GM23338 (cell line): ENCODE measurements around the gene PPP6R2. TPM values are rescaled to one million over a fixed set of nuclear protein-coding genes. Genes with fewer than 3 reads are reported as not detected.

ENCODE experiments used
- ATAC-seq: fragments of 200-7000 bp; cut with Tn5 transposase; 3 replicates; pipeline ENCODE4 v1.9.1; 2020
- DNase-seq: peaks from one replicate; pipeline ENCODE4 v3.0.0-alpha.2; 2015; ENCODE audit warnings: low spot score
- H2AFZ ChIP-seq: fragments of 200-600 bp; sonication (generic); 2 replicates; pipeline ENCODE4 v1.8.0; 2016; ENCODE audit warnings: antibody characterized with exemption, mild to moderate bottlenecking, moderate library complexity
- H3F3A ChIP-seq: fragments of 200-600 bp; sonication (generic); replicated peaks from 2 replicates; pipeline ENCODE4 v1.8.0; 2017; ENCODE audit warnings: antibody characterized with exemption, mixed run types, low read depth
- H3K27ac ChIP-seq: fragments of 200-600 bp; sonication (generic); 2 replicates; pipeline ENCODE4 v1.6.1; 2016; ENCODE audit warnings: low read depth
- H3K27me3 ChIP-seq: fragments of 200-600 bp; sonication (generic); 2 replicates; pipeline ENCODE4 v1.8.0; 2016; ENCODE audit warnings: mild to moderate bottlenecking, mixed run types, moderate library complexity; ENCODE audit not compliant: insufficient read depth
- H3K36me3 ChIP-seq: fragments of 200-600 bp; sonication (generic); 2 replicates; pipeline ENCODE4 v1.8.0; 2016; ENCODE audit warnings: mild to moderate bottlenecking; ENCODE audit not compliant: insufficient read depth
- H3K4me1 ChIP-seq: fragments of 200-600 bp; sonication (generic); 2 replicates; pipeline ENCODE4 v1.8.0; 2016; ENCODE audit warnings: mild to moderate bottlenecking, moderate library complexity; ENCODE audit not compliant: insufficient read depth
- H3K4me2 ChIP-seq: fragments of 200-600 bp; sonication (generic); 2 replicates; pipeline ENCODE4 v1.7.1; 2017; ENCODE audit warnings: mixed run types
- H3K4me3 ChIP-seq: fragments of 200-600 bp; sonication (generic); 2 replicates; pipeline ENCODE4 v1.6.1; 2016; ENCODE audit warnings: mixed run types
- H3K79me2 ChIP-seq: fragments of 200-600 bp; sonication (generic); replicated peaks from 2 replicates; pipeline ENCODE4 v1.8.0; 2017; ENCODE audit warnings: mild to moderate bottlenecking; ENCODE audit not compliant: insufficient read depth
- H3K9me2 ChIP-seq: fragments of 200-600 bp; sonication (generic); 2 replicates; pipeline ENCODE4 v1.8.0; 2017; ENCODE audit not compliant: insufficient read depth
- H4K20me1 ChIP-seq: fragments of 200-600 bp; sonication (generic); replicated peaks from 2 replicates; pipeline ENCODE4 v1.8.0; 2017; ENCODE audit warnings: mild to moderate bottlenecking; ENCODE audit not compliant: insufficient read depth
- H3K27ac Mint-ChIP-seq: 2 replicates; pipeline ENCODE4 v1.8.0; 2020; ENCODE audit warnings: inconsistent platforms, mild to moderate bottlenecking, moderate library complexity, mixed read lengths
- H3K27me3 Mint-ChIP-seq: 3 replicates; pipeline ENCODE4 v1.8.0; 2022; ENCODE audit warnings: low read depth, mild to moderate bottlenecking, moderate library complexity, mixed read lengths, inconsistent platforms; ENCODE audit not compliant: insufficient read depth, poor library complexity
- H3K36me3 Mint-ChIP-seq: 3 replicates; pipeline ENCODE4 v1.8.0; 2021; ENCODE audit warnings: low read depth, mild to moderate bottlenecking, inconsistent platforms, moderate library complexity, mixed read lengths
- H3K4me1 Mint-ChIP-seq: 3 replicates; pipeline ENCODE4 v1.8.0; 2020; ENCODE audit warnings: mild to moderate bottlenecking, inconsistent platforms, mixed read lengths
- H3K4me3 Mint-ChIP-seq: 3 replicates; pipeline ENCODE4 v1.8.0; 2021; ENCODE audit warnings: moderate library complexity, mild to moderate bottlenecking, inconsistent platforms, mixed read lengths
- H3K9me3 Mint-ChIP-seq: 3 replicates; pipeline ENCODE4 v1.8.0; 2020; ENCODE audit warnings: moderate library complexity, mild to moderate bottlenecking, inconsistent platforms, mixed read lengths
- CREB1 ChIP-seq: fragments of 250-450 bp; sonication (Bioruptor Pico); IDR thresholded peaks from 2 replicates; pipeline ENCODE4 v1.5.0; 2020; ENCODE audit warnings: low read depth, mild to moderate bottlenecking, moderate library complexity
- JUNB ChIP-seq: IDR thresholded peaks from one replicate; pipeline ENCODE4 v1.6.1; 2016; ENCODE audit warnings: antibody characterized with exemption; ENCODE audit not compliant: unreplicated experiment
- STAT1 ChIP-seq: IDR thresholded peaks from one replicate; pipeline ENCODE4 v1.6.1; 2016; ENCODE audit warnings: antibody characterized with exemption; ENCODE audit not compliant: unreplicated experiment
- ZNF114 ChIP-seq: fragments of 250-450 bp; sonication (Bioruptor Pico); IDR thresholded peaks from 2 replicates; pipeline ENCODE4 v1.5.0; 2020; ENCODE audit warnings: mild to moderate bottlenecking, moderate library complexity
- polyA plus RNA-seq: library from polyadenylated mRNA; unstranded; fragments of >200 nt; fragmentation: Nextera tagmentation; extraction: Ambion mirVana; gene quantifications from 2 replicates; pipeline ENCODE4 v1.2.1, GENCODE V29; 2016
- total RNA-seq: library from RNA; depleted of rRNA; stranded (reverse); fragments of >200 nt; shearing (Covaris generic); gene quantifications from 2 replicates; pipeline ENCODE4 v1.2.3, GENCODE V29; 2014
- TF ChIP-seq, protein P1 (sequence below): fragments of 250-450 bp; sonication (Bioruptor Pico); IDR thresholded peaks from 2 replicates; pipeline ENCODE4 v1.5.0; 2020; ENCODE audit warnings: mild to moderate bottlenecking, moderate library complexity
- TF ChIP-seq, protein P2 (sequence below), 2 experiments: fragments of 200-600 bp in 1 of 2; sonication (generic) in 1 of 2; conservative IDR thresholded peaks; 2 replicates each; pipeline versions ENCODE4 v1.5.1 to v1.6.1; 2016 to 2017; ENCODE audit warnings: antibody characterized with exemption in 2 of 2, low read depth in 2 of 2, mild to moderate bottlenecking in 2 of 2, moderate library complexity in 1 of 2
- TF ChIP-seq, protein P3 (sequence below): IDR thresholded peaks from one replicate; pipeline ENCODE4 v1.6.1; 2018; ENCODE audit warnings: antibody characterized with exemption; ENCODE audit not compliant: unreplicated experiment

Gene PPP6R2
- total and polyA plus RNA-seq, 2 experiments from 2014 or later: 11.9 to 45.8 TPM

DNA sequence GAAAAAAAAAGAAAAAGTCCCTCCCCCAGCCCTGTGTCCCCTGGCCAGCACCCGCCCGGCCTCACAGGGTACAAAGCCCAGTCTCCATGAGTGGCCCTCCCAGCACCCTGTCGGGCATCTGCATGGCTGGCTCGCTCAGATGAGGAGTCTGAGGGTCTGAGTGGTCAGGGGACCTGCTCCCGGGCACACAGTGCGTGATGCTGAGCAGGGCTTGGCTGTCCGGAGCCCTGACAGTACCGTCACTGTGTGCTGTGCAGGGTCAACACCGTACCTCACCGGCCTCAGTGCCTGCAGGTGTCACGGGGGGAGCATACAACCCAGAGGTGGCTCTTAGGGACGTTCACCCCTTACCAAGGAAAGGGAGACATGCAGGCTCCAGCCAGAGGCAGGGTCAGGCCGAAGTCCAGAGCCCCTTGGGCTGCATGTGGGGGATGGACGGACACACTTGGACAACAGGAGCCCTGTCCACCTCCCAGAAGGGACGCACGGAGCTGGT is 32.1 kb upstream of the PPP6R2 start (continued):
- TF ChIP-seq, protein P1, sequence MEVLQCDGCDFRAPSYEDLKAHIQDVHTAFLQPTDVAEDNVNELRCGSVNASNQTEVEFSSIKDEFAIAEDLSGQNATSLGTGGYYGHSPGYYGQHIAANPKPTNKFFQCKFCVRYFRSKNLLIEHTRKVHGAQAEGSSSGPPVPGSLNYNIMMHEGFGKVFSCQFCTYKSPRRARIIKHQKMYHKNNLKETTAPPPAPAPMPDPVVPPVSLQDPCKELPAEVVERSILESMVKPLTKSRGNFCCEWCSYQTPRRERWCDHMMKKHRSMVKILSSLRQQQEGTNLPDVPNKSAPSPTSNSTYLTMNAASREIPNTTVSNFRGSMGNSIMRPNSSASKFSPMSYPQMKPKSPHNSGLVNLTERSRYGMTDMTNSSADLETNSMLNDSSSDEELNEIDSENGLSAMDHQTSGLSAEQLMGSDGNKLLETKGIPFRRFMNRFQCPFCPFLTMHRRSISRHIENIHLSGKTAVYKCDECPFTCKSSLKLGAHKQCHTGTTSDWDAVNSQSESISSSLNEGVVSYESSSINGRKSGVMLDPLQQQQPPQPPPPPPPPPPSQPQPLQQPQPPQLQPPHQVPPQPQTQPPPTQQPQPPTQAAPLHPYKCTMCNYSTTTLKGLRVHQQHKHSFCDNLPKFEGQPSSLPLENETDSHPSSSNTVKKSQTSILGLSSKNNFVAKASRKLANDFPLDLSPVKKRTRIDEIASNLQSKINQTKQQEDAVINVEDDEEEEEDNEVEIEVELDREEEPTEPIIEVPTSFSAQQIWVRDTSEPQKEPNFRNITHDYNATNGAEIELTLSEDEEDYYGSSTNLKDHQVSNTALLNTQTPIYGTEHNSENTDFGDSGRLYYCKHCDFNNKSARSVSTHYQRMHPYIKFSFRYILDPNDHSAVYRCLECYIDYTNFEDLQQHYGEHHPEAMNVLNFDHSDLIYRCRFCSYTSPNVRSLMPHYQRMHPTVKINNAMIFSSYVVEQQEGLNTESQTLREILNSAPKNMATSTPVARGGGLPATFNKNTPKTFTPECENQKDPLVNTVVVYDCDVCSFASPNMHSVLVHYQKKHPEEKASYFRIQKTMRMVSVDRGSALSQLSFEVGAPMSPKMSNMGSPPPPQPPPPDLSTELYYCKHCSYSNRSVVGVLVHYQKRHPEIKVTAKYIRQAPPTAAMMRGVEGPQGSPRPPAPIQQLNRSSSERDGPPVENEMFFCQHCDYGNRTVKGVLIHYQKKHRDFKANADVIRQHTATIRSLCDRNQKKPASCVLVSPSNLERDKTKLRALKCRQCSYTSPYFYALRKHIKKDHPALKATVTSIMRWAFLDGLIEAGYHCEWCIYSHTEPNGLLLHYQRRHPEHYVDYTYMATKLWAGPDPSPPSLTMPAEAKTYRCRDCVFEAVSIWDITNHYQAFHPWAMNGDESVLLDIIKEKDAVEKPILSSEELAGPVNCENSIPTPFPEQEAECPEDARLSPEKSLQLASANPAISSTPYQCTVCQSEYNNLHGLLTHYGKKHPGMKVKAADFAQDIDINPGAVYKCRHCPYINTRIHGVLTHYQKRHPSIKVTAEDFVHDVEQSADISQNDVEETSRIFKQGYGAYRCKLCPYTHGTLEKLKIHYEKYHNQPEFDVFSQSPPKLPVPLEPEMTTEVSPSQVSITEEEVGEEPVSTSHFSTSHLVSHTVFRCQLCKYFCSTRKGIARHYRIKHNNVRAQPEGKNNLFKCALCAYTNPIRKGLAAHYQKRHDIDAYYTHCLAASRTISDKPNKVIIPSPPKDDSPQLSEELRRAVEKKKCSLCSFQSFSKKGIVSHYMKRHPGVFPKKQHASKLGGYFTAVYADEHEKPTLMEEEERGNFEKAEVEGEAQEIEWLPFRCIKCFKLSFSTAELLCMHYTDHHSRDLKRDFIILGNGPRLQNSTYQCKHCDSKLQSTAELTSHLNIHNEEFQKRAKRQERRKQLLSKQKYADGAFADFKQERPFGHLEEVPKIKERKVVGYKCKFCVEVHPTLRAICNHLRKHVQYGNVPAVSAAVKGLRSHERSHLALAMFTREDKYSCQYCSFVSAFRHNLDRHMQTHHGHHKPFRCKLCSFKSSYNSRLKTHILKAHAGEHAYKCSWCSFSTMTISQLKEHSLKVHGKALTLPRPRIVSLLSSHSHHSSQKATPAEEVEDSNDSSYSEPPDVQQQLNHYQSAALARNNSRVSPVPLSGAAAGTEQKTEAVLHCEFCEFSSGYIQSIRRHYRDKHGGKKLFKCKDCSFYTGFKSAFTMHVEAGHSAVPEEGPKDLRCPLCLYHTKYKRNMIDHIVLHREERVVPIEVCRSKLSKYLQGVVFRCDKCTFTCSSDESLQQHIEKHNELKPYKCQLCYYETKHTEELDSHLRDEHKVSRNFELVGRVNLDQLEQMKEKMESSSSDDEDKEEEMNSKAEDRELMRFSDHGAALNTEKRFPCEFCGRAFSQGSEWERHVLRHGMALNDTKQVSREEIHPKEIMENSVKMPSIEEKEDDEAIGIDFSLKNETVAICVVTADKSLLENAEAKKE (CRISPR knock-in tag): no peak
- TF ChIP-seq ZNF114 (CRISPR knock-in tag): no peak
- TF ChIP-seq CREB1 (CRISPR knock-in tag): no peak
- TF ChIP-seq STAT1: no peak
- TF ChIP-seq, protein P2, sequence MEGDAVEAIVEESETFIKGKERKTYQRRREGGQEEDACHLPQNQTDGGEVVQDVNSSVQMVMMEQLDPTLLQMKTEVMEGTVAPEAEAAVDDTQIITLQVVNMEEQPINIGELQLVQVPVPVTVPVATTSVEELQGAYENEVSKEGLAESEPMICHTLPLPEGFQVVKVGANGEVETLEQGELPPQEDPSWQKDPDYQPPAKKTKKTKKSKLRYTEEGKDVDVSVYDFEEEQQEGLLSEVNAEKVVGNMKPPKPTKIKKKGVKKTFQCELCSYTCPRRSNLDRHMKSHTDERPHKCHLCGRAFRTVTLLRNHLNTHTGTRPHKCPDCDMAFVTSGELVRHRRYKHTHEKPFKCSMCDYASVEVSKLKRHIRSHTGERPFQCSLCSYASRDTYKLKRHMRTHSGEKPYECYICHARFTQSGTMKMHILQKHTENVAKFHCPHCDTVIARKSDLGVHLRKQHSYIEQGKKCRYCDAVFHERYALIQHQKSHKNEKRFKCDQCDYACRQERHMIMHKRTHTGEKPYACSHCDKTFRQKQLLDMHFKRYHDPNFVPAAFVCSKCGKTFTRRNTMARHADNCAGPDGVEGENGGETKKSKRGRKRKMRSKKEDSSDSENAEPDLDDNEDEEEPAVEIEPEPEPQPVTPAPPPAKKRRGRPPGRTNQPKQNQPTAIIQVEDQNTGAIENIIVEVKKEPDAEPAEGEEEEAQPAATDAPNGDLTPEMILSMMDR (conservative IDR thresholded peaks at IDR 0.05; ENCODE audit: low read depth in 2 of 2): no peak

DNA sequence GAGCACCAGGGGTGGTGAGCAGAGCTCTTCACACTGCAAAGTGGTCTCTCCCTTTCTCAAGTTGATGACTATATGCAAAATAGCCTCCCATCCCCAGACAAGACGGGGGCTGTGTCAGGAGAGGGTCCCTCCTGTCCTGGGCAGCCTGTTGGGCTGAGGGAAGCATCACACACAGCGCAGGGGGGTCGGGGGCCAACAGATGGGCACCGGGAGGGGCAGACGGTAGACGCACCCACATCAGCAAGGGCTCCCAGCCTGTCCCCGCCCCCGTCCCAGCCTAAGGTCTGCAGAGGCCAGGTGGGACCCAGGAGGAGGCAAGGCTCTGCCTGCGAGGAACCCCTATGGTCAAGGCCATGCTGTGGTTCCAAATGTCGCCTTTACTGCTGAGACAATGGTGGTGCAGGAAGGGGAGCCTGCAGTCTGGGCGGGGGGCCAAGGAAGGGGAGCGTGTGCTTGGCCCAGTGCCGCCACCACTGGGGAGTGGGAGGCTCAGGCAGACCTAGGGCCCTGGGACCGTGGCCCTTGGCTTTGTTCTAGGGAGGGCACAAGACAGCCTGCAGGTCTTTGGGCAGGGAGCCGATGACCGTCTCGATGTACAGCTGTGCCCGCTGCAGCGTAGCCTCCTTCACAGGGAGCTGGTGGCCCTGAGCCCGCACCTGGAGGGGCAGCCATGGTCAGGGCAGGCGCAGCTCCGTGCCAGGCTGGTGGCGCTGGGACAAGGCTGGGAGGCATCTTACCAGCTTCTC is 31.3 kb upstream of the PPP6R2 start:
- peaks cover 16% of the 10 kb centered on the region for H3K27me3 Mint-ChIP-seq
- H3K36me3 Mint-ChIP-seq: no peaks in the 10 kb centered on the region
- DNase-seq (no peak), ATAC-seq (no peak)
- H4K20me1 ChIP-seq: no peaks in the 10 kb centered on the region
- H3K9me2 ChIP-seq: no peaks in the 10 kb centered on the region
- peaks cover 12% of the 10 kb centered on the region for H3K4me1 Mint-ChIP-seq
- H3K27ac Mint-ChIP-seq: no peak overlapping the region
- H3K4me1 ChIP-seq: peaks cover 3% of the 10 kb centered on the region; the same call in 1 of the 2 replicates
- H3K79me2 ChIP-seq: no peaks in the 10 kb centered on the region
- H2AFZ ChIP-seq: no peak overlapping the region
- H3K27ac ChIP-seq: no peak overlapping the region
- H3K4me3 ChIP-seq: no peak overlapping the region
- H3K27me3 ChIP-seq: peaks cover under 1% of the 10 kb centered on the region; the same call in 1 of the 2 replicates
- H3F3A ChIP-seq: 0 out of 2 replicates have a peak, but pooled peaks cover 6% of the 10 kb centered on the region
- H3K4me3 Mint-ChIP-seq: no peak overlapping the region
- H3K9me3 Mint-ChIP-seq: no peaks in the 10 kb centered on the region
- no peak overlapping the region for H3K4me2 ChIP-seq
- H3K36me3 ChIP-seq: no peaks in the 10 kb centered on the region
- no peak for TF ChIP-seq STAT1
- TF ChIP-seq, protein P2 (conservative IDR thresholded peaks at IDR 0.05; ENCODE audit: low read depth in 2 of 2): no peak
- no peak for TF ChIP-seq JUNB
- no peak for TF ChIP-seq ZNF114 (CRISPR knock-in tag)
- TF ChIP-seq, protein P3, sequence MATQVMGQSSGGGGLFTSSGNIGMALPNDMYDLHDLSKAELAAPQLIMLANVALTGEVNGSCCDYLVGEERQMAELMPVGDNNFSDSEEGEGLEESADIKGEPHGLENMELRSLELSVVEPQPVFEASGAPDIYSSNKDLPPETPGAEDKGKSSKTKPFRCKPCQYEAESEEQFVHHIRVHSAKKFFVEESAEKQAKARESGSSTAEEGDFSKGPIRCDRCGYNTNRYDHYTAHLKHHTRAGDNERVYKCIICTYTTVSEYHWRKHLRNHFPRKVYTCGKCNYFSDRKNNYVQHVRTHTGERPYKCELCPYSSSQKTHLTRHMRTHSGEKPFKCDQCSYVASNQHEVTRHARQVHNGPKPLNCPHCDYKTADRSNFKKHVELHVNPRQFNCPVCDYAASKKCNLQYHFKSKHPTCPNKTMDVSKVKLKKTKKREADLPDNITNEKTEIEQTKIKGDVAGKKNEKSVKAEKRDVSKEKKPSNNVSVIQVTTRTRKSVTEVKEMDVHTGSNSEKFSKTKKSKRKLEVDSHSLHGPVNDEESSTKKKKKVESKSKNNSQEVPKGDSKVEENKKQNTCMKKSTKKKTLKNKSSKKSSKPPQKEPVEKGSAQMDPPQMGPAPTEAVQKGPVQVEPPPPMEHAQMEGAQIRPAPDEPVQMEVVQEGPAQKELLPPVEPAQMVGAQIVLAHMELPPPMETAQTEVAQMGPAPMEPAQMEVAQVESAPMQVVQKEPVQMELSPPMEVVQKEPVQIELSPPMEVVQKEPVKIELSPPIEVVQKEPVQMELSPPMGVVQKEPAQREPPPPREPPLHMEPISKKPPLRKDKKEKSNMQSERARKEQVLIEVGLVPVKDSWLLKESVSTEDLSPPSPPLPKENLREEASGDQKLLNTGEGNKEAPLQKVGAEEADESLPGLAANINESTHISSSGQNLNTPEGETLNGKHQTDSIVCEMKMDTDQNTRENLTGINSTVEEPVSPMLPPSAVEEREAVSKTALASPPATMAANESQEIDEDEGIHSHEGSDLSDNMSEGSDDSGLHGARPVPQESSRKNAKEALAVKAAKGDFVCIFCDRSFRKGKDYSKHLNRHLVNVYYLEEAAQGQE: no peak
